ENCODE measurements around the gene GSTA4.

DNA sequence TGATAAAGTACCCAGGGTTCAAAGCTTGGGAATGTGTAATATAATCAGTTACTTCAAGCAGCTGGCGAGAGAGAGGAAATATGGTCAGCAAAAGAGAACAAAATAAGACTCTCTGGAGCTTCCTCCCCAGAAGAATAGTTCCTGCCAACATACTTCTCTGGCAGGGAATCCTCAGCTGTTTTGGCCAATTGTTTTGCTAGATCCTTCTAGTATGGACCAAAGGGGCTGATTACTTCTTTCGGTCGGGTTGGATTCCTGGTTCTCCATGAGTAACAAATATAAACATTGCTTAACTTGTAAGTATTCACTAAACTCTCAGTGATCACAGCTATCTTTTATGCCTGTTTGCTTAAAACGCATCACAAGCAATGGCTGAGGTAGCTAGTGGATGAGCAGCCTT lies 38.7 kb upstream of the GSTA4 start:
- TF ChIP-seq EP300 (IDR thresholded peaks at IDR 0.05; ENCODE audit: borderline replicate concordance in 1 of 2, low read depth in 2 of 2, low read length in 2 of 2) (no peak), EZH2 (IDR thresholded peaks at IDR 0.05; ENCODE audit: low read depth, low read length, severe bottlenecking) (no peak), TAF1 (IDR thresholded peaks at IDR 0.05; ENCODE audit: low read depth, low read length) (no peak), SAP30 (IDR thresholded peaks at IDR 0.05; ENCODE audit: insufficient read depth, insufficient replicate concordance, low read length) (no peak)
- TF ChIP-seq, protein P1, sequence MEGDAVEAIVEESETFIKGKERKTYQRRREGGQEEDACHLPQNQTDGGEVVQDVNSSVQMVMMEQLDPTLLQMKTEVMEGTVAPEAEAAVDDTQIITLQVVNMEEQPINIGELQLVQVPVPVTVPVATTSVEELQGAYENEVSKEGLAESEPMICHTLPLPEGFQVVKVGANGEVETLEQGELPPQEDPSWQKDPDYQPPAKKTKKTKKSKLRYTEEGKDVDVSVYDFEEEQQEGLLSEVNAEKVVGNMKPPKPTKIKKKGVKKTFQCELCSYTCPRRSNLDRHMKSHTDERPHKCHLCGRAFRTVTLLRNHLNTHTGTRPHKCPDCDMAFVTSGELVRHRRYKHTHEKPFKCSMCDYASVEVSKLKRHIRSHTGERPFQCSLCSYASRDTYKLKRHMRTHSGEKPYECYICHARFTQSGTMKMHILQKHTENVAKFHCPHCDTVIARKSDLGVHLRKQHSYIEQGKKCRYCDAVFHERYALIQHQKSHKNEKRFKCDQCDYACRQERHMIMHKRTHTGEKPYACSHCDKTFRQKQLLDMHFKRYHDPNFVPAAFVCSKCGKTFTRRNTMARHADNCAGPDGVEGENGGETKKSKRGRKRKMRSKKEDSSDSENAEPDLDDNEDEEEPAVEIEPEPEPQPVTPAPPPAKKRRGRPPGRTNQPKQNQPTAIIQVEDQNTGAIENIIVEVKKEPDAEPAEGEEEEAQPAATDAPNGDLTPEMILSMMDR (IDR thresholded peaks at IDR 0.05; ENCODE audit: control extremely low read depth in 1 of 3, insufficient read depth in 1 of 3, low read depth in 1 of 3, low read length in 3 of 3) = no peak

Measured in H1 (cell line).